GM12874 (cell line): ENCODE measurements around the gene SH3RF3.

Experiments
- TF ChIP-seq, protein P1 (sequence below): IDR thresholded peaks from 2 replicates; pipeline ENCODE4 v1.5.1; 2011; ENCODE audit warnings: low read depth, mild to moderate bottlenecking, control low read depth, low read length, moderate library complexity; ENCODE audit not compliant: insufficient read depth

Gene SH3RF3

DNA sequence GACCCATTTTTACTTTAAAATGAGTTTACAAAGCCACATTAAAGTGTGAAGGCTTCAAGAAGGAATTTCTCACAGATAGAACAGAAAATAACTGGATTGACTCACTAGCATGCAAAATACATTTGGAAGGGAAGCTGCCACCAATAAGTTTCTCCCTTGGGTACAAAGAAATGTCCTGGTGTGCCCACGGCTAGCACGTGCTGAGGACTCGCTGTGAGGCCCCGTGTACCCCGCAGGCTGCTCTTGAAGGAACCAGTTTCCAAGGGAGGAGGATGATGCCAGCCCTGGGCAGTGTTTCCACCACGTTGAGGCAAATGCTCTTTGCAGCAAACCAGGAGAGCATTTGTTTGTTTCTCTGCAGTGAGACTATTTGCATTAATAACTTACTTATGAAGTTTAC lies 207.3 kb downstream of the SH3RF3 start:
- TF ChIP-seq, protein P1, sequence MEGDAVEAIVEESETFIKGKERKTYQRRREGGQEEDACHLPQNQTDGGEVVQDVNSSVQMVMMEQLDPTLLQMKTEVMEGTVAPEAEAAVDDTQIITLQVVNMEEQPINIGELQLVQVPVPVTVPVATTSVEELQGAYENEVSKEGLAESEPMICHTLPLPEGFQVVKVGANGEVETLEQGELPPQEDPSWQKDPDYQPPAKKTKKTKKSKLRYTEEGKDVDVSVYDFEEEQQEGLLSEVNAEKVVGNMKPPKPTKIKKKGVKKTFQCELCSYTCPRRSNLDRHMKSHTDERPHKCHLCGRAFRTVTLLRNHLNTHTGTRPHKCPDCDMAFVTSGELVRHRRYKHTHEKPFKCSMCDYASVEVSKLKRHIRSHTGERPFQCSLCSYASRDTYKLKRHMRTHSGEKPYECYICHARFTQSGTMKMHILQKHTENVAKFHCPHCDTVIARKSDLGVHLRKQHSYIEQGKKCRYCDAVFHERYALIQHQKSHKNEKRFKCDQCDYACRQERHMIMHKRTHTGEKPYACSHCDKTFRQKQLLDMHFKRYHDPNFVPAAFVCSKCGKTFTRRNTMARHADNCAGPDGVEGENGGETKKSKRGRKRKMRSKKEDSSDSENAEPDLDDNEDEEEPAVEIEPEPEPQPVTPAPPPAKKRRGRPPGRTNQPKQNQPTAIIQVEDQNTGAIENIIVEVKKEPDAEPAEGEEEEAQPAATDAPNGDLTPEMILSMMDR: no peak

DNA sequence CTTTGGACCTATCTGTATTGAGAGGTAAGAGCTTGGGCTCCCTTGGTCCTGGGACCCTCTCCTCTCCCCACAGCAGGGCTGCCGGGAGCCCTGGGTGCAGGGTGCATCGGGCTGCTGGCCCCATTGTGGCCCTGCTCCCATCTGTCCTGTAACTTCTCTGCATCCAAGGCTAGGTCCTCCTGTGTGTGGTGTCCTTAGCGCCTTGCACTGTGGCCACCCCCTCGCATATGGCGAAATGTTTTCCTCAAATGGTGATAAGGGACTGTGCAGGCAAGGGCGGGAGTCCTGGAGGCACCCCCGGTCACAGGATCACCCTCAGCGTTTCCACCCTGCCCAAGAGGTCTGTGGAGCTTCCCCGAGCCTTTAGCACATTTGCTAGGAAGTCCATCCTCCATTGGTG lies 208.2 kb downstream of the SH3RF3 start:
- TF ChIP-seq, protein P1: no peak

DNA sequence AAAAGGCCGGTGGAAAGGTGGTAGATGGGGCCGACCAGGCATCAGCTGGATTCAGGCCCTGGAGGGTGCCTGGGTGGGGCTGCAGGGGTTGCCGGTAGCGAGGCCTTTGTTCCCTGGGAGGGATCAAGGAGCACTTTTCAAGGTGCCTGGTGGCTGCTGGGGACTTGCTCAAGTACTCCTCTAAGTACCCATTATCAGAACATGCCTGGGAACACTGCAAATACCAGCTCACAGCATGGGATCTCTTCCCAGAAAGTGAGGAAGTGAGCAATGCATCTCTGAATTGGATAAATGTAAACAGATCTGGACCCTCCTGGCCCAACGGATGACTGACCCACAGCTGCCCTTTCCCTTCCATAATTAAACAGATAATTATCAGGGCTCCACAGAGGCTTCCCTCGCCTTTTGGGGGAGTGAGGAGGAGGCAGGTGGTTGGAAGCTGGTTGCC lies 210.5 kb downstream of the SH3RF3 start:
- TF ChIP-seq, protein P1: no peak

DNA sequence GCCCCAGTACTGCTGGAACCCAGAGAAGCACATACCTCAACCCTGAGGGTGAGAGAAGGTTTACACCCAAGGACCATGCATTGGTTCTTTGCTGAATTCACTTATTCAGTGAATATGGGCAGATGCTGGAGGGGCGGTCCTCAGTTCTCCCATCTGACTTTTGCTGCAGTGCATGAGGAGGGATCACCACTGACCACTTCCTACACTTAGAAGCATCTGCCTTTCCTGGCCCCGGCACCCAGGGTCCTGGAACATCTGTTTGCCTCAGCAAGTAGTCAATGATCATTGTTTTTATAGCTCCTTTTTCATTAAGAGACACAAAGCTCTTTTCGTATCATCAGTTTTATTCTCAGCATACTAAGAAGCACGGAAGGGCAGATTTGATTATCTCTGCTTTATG lies 211.4 kb downstream of the SH3RF3 start:
- TF ChIP-seq, protein P1: no peak

DNA sequence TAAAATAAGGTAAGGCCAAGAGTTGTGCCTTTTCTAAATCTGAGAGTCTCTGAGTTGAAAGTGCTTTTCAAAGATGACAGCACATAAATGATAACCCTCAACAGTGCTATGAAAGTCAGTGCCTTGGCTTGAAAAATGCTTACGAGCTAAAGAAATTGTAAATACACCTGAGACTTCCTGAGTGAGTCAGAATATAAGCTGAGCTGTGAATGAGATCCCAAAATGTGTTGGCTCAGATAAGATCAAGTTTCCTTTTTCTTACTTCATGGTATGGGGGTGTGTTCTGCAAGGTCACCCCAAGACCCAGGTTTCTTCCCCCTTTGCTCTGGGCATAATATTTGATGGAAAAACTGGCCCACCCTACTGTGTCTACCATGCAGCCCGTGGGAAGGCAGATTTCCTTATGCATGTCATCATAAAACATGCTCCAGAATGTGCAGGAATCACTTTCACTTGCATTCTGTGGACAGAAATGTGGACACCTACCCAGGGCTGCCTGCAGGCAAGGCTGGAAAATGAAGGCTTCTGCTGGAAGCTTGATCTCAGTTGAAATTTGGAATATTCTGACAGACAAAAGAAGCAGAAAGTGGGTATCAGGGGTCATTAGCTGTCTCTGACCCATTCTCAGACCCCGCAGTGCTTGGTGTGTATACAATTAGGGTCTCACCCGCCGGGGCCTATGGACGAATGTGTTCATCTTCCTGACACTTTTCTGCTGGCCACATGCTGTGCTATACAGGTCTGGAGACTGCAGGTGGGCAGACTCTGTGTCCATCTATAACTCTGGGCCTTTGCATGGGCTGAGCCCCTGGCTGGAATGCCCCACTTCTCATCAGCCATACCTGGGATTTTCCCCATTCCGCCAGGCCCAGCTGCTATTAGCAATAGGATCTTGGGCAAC lies 212.6 kb downstream of the SH3RF3 start:
- TF ChIP-seq, protein P1: no peak

DNA sequence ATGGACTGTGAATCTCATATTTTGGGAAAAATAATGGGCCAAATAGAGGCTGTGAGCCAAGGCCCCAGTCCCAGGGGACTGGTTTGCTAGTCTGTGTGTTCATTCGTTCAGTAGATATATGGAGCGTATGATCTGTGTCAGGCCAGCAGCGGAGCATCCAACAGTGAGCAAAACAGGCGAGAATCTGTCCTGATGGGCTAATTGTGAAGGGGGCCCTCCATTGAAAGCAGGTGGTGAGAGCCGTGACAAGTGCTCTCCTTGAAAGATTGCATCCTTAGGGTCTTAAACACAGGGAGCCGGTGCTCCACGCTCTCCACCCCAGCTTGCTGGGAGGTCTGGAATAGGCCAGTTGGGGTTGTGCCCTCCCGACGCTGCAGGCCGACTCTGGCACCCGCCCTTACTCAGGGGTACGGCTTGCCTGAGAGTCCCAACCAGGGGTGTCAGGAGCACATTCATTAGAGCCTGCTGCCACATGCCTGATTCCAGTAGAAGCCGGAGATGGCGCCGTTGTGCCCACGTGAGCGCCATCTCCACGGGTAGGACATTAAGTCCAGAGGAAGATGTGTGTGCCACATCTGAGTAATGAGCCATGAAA lies 213.3 kb downstream of the SH3RF3 start:
- TF ChIP-seq, protein P1: no peak

DNA sequence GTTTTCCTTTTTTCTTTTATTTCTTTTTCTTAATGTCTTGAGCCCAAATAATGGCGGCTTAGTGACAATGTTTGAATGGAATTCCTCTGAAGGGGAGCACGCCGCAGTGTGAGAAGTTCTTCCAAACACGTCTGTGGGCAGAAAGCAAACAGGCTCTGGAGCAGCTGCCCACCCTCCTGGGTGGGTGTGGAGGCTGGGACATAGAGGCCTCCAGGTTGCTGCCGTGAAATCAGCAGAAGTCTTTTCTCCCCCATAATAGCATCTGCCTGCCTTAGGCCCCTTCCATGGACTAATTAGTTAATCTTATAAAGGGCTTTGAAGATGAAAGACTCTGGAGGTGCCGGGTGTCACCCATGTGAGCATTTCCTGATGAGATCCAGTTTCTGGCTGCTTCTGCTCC lies 213.9 kb downstream of the SH3RF3 start:
- TF ChIP-seq, protein P1: no peak
